HEK293 (cell line): ENCODE results near the gene ZNF358.

ENCODE experiments used
- GLIS1 ChIP-seq: fragments of 450-650 bp; formaldehyde crosslinking; IDR thresholded peaks from 2 replicates; pipeline ENCODE4 v1.5.1; 2016; ENCODE audit warnings: missing biosample characterization, missing genetic modification characterization
- TRIM28 ChIP-seq: IDR thresholded peaks from 2 replicates; pipeline ENCODE4 v1.6.1; 2011; ENCODE audit warnings: low read length, control low read depth, borderline replicate concordance
- ZNF10 ChIP-seq: fragments of 450-650 bp; formaldehyde crosslinking; IDR thresholded peaks from 2 replicates; pipeline ENCODE4 v1.5.1; 2017; ENCODE audit warnings: missing biosample characterization, missing genetic modification characterization
- ZNF114 ChIP-seq: fragments of 450-650 bp; formaldehyde crosslinking; IDR thresholded peaks from 2 replicates; pipeline ENCODE4 v1.5.0; 2017; ENCODE audit warnings: missing biosample characterization, missing genetic modification characterization
- ZNF16 ChIP-seq: fragments of 450-650 bp; formaldehyde crosslinking; IDR thresholded peaks from 2 replicates; pipeline ENCODE4 v1.5.1; 2016; ENCODE audit warnings: low read depth, missing biosample characterization, missing genetic modification characterization
- ZNF391 ChIP-seq: fragments of 450-650 bp; formaldehyde crosslinking; IDR thresholded peaks from 2 replicates; pipeline ENCODE4 v1.5.1; 2016; ENCODE audit warnings: low read depth, missing biosample characterization, missing genetic modification characterization, borderline replicate concordance
- ZNF558 ChIP-seq: fragments of 450-650 bp; formaldehyde crosslinking; IDR thresholded peaks from 2 replicates; pipeline ENCODE4 v1.5.1; 2016; ENCODE audit warnings: missing biosample characterization, missing genetic modification characterization
- ZNF629 ChIP-seq: fragments of 450-650 bp; formaldehyde crosslinking; IDR thresholded peaks from 2 replicates; pipeline ENCODE4 v1.5.1; 2017; ENCODE audit warnings: missing biosample characterization, missing genetic modification characterization
- ZNF768 ChIP-seq: fragments of 450-650 bp; formaldehyde crosslinking; IDR thresholded peaks from 2 replicates; pipeline ENCODE4 v1.5.1; 2018; ENCODE audit warnings: missing biosample characterization, mild to moderate bottlenecking, missing genetic modification characterization
- TF ChIP-seq, protein P1 (sequence below): fragments of 450-650 bp; formaldehyde crosslinking; IDR thresholded peaks from 2 replicates; pipeline ENCODE4 v1.5.1; 2016; ENCODE audit warnings: missing biosample characterization, missing genetic modification characterization
- TF ChIP-seq, protein P2 (sequence below): fragments of 450-650 bp; formaldehyde crosslinking; IDR thresholded peaks from 2 replicates; pipeline ENCODE4 v1.5.1; 2016; ENCODE audit warnings: missing biosample characterization, missing genetic modification characterization
- TF ChIP-seq, protein P3 (sequence below): sonication (generic); formaldehyde crosslinking; IDR thresholded peaks from 2 replicates; pipeline ENCODE4 v1.8.1; 2022; ENCODE audit warnings: mild to moderate bottlenecking, moderate library complexity, missing genetic modification reagents

DNA sequence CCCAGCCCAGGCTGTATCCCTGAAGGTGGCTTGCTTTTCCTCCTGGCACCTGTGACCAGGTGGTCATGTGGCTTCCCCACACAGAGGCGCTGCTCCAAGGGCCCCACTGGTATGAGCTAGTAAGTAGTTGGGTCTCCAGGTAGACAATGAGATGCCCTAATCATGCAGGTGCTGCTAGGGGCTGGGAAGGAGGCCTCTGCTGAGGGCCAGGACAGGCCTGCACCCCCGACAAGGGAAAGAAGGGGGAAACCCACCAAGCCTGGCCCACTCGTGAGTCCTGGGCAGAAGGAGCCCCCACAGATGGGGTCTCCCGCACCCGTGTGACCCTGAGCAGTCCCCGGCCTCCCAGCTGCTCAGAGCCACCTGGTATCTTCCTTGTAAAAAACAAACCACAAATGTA, 40.2 kb upstream of the ZNF358 start:
- TF ChIP-seq, protein P1, sequence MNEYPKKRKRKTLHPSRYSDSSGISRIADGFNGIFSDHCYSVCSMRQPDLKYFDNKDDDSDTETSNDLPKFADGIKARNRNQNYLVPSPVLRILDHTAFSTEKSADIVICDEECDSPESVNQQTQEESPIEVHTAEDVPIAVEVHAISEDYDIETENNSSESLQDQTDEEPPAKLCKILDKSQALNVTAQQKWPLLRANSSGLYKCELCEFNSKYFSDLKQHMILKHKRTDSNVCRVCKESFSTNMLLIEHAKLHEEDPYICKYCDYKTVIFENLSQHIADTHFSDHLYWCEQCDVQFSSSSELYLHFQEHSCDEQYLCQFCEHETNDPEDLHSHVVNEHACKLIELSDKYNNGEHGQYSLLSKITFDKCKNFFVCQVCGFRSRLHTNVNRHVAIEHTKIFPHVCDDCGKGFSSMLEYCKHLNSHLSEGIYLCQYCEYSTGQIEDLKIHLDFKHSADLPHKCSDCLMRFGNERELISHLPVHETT (tag by site-specific recombination) = no peak
- TF ChIP-seq, protein P2, sequence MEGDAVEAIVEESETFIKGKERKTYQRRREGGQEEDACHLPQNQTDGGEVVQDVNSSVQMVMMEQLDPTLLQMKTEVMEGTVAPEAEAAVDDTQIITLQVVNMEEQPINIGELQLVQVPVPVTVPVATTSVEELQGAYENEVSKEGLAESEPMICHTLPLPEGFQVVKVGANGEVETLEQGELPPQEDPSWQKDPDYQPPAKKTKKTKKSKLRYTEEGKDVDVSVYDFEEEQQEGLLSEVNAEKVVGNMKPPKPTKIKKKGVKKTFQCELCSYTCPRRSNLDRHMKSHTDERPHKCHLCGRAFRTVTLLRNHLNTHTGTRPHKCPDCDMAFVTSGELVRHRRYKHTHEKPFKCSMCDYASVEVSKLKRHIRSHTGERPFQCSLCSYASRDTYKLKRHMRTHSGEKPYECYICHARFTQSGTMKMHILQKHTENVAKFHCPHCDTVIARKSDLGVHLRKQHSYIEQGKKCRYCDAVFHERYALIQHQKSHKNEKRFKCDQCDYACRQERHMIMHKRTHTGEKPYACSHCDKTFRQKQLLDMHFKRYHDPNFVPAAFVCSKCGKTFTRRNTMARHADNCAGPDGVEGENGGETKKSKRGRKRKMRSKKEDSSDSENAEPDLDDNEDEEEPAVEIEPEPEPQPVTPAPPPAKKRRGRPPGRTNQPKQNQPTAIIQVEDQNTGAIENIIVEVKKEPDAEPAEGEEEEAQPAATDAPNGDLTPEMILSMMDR (tag by site-specific recombination) = no peak
- no peak for TF ChIP-seq ZNF629 (tag by site-specific recombination)
- TF ChIP-seq ZNF16 (tag by site-specific recombination) = no peak
- TF ChIP-seq, protein P3, sequence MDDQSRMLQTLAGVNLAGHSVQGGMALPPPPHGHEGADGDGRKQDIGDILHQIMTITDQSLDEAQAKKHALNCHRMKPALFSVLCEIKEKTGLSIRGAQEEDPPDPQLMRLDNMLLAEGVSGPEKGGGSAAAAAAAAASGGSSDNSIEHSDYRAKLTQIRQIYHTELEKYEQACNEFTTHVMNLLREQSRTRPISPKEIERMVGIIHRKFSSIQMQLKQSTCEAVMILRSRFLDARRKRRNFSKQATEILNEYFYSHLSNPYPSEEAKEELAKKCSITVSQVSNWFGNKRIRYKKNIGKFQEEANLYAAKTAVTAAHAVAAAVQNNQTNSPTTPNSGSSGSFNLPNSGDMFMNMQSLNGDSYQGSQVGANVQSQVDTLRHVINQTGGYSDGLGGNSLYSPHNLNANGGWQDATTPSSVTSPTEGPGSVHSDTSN (CRISPR knock-in tag) = no peak
- TF ChIP-seq ZNF10 (tag by site-specific recombination) = no peak
- no peak for TF ChIP-seq TRIM28
- TF ChIP-seq ZNF558 (tag by site-specific recombination) = no peak
- no peak for TF ChIP-seq ZNF391 (tag by site-specific recombination)
- TF ChIP-seq ZNF114 = no peak
- TF ChIP-seq GLIS1 (tag by site-specific recombination) = no peak
- no peak for TF ChIP-seq ZNF768
